IgD-negative memory B cell (primary cell): Measurements from ENCODE around the gene SRRM3. TPM values are rescaled to one million over a fixed set of nuclear protein-coding genes. Genes with fewer than 3 reads are reported as not detected.
"Not testable (repeated sequence)": the region's sequence is repeated elsewhere in the genome, so short reads cannot be mapped to it uniquely, and the experiment has no call there.

Source experiments
- H3K27ac Mint-ChIP-seq, 3 donors: one replicate each; pipeline ENCODE4 v1.8.0; 2020 to 2022; ENCODE audit warnings: mild to moderate bottlenecking in 3 of 3, mixed read lengths in 3 of 3, moderate library complexity in 1 of 3
- H3K27me3 Mint-ChIP-seq: one replicate; pipeline ENCODE4 v1.8.0; 2021; ENCODE audit warnings: mixed read lengths
- H3K36me3 Mint-ChIP-seq: one replicate; pipeline ENCODE4 v1.8.0; 2020; ENCODE audit warnings: mild to moderate bottlenecking, mixed read lengths
- H3K4me1 Mint-ChIP-seq, 3 donors: one replicate each; pipeline ENCODE4 v1.8.0; 2020 to 2022; ENCODE audit warnings: mixed read lengths in 3 of 3, mild to moderate bottlenecking in 1 of 3
- H3K4me3 Mint-ChIP-seq, 4 donors: one replicate each; pipeline ENCODE4 v1.8.0; 2020 to 2022; ENCODE audit warnings: mild to moderate bottlenecking in 4 of 4, mixed read lengths in 4 of 4, moderate library complexity in 3 of 4
- H3K9me3 Mint-ChIP-seq, 3 donors: one replicate each; pipeline ENCODE4 v1.8.0; 2020 to 2021; ENCODE audit warnings: mixed read lengths in 3 of 3, mild to moderate bottlenecking in 1 of 3
- polyA plus RNA-seq: library from polyadenylated mRNA; unstranded; fragments of 300-500 nt; fragmentation: Illumina TruSeq; gene quantifications from one replicate; pipeline ENCODE4 v1.2.3, GENCODE V29; 2021

The SRRM3 gene
- polyA plus RNA-seq, 1 donor from 2014 or later, result not detected

- not testable (repeated sequence) for H3K36me3 Mint-ChIP-seq, H3K9me3 Mint-ChIP-seq, H3K27ac Mint-ChIP-seq, H3K4me3 Mint-ChIP-seq, H3K27me3 Mint-ChIP-seq, H3K4me1 Mint-ChIP-seq
Measured at GRCh38 chr7:76176951-76177350, 24.7 kb upstream of the SRRM3 start.

- no peaks in the 10 kb centered on the region for H3K9me3 Mint-ChIP-seq
- peaks cover 5% of the 10 kb centered on the region for H3K27me3 Mint-ChIP-seq
- peaks cover 2 to 4% (median 3%) of the 10 kb centered on the region in 3 donors for H3K4me1 Mint-ChIP-seq
- no peak overlapping the region for H3K27ac Mint-ChIP-seq
- H3K4me3 Mint-ChIP-seq, result no peak overlapping the region
- H3K36me3 Mint-ChIP-seq, result no peaks in the 10 kb centered on the region
Measured at GRCh38 chr7:76179686-76180085, 22.0 kb upstream of the SRRM3 start.

- Mint-ChIP-seq H3K36me3 (no peaks in the 10 kb centered on the region), H3K4me3 (no peak overlapping the region), H3K27ac (no peak overlapping the region), H3K4me1 (peaks cover 4% of the 10 kb centered on the region in 3 donors), H3K9me3 (no peaks in the 10 kb centered on the region), H3K27me3 (peaks cover 9% of the 10 kb centered on the region)
Measured at GRCh38 chr7:76182225-76182960, 19.3 kb upstream of the SRRM3 start.

- Mint-ChIP-seq H3K4me1 (peaks cover 0 to 4% (median 3%) of the 10 kb centered on the region in 3 donors), H3K27me3 (peaks cover 13% of the 10 kb centered on the region), H3K4me3 (no peak overlapping the region), H3K36me3 (no peaks in the 10 kb centered on the region), H3K27ac (no peak overlapping the region), H3K9me3 (peaks cover 0 to 1% (median 0%) of the 10 kb centered on the region in 3 donors)
Measured at GRCh38 chr7:76185187-76185896, 16.4 kb upstream of the SRRM3 start.

GRCh38 chr7:76187272-76187671 is 14.4 kb upstream of the SRRM3 start:
- Mint-ChIP-seq H3K27me3 (peaks cover 13% of the 10 kb centered on the region), H3K4me3 (no peak overlapping the region), H3K27ac (no peak overlapping the region), H3K9me3 (peaks cover 0 to 1% (median 0%) of the 10 kb centered on the region in 3 donors), H3K36me3 (peaks cover 2% of the 10 kb centered on the region), H3K4me1 (peaks cover 0 to 4% (median 3%) of the 10 kb centered on the region in 3 donors)

GRCh38 chr7:76189276-76189675 is 12.4 kb upstream of the SRRM3 start:
- peak overlapping the region in 1 of 4 donors; percentile 42 for H3K4me3 Mint-ChIP-seq
- H3K9me3 Mint-ChIP-seq, result peaks cover 0 to 1% (median 0%) of the 10 kb centered on the region in 3 donors
- no peak overlapping the region for H3K27ac Mint-ChIP-seq
- H3K4me1 Mint-ChIP-seq, result peaks cover 0 to 4% (median 3%) of the 10 kb centered on the region in 3 donors
- peaks cover 4% of the 10 kb centered on the region for H3K36me3 Mint-ChIP-seq
- H3K27me3 Mint-ChIP-seq, result peaks cover 16% of the 10 kb centered on the region

- Mint-ChIP-seq H3K27ac (no peak overlapping the region), H3K9me3 (peaks cover 0 to 1% (median 0%) of the 10 kb centered on the region in 3 donors), H3K36me3 (peaks cover 4% of the 10 kb centered on the region), H3K27me3 (peaks cover 18% of the 10 kb centered on the region), H3K4me3 (no peak overlapping the region), H3K4me1 (peaks cover 0 to 4% (median 3%) of the 10 kb centered on the region in 3 donors)
Measured at GRCh38 chr7:76191783-76192240, 9.9 kb upstream of the SRRM3 start.

GRCh38 chr7:76193466-76193865 is 8.2 kb upstream of the SRRM3 start:
- Mint-ChIP-seq H3K36me3 (peaks cover 4% of the 10 kb centered on the region), H3K27me3 (peaks cover 20% of the 10 kb centered on the region), H3K4me3 (no peak overlapping the region), H3K27ac (no peak overlapping the region), H3K9me3 (peaks cover 0 to 1% (median 0%) of the 10 kb centered on the region in 3 donors), H3K4me1 (peaks cover 0 to 3% (median under 1%) of the 10 kb centered on the region in 3 donors)

GRCh38 chr7:76193883-76194282 is 7.8 kb upstream of the SRRM3 start:
- H3K27ac Mint-ChIP-seq, result no peak overlapping the region
- H3K9me3 Mint-ChIP-seq, result peaks cover 0 to 1% (median 0%) of the 10 kb centered on the region in 3 donors
- no peak overlapping the region for H3K4me3 Mint-ChIP-seq
- peaks cover 4% of the 10 kb centered on the region for H3K36me3 Mint-ChIP-seq
- peaks cover 0 to 3% (median 0%) of the 10 kb centered on the region in 3 donors for H3K4me1 Mint-ChIP-seq
- peaks cover 17% of the 10 kb centered on the region for H3K27me3 Mint-ChIP-seq

- no peaks in the 10 kb centered on the region for H3K4me1 Mint-ChIP-seq
- peaks cover 4% of the 10 kb centered on the region for H3K36me3 Mint-ChIP-seq
- no peaks in the 10 kb centered on the region for H3K9me3 Mint-ChIP-seq
- peaks cover 23% of the 10 kb centered on the region for H3K27me3 Mint-ChIP-seq
- no peak overlapping the region for H3K27ac Mint-ChIP-seq
- H3K4me3 Mint-ChIP-seq, result no peak overlapping the region
Measured at GRCh38 chr7:76196786-76197185, 4.9 kb upstream of the SRRM3 start.

- H3K9me3 Mint-ChIP-seq, result no peaks in the 10 kb centered on the region
- no peak overlapping the region for H3K27ac Mint-ChIP-seq
Measured at GRCh38 chr7:76198202-76198601, 3.5 kb upstream of the SRRM3 start.

GRCh38 chr7:76202666-76203030 is 952 bp downstream of the SRRM3 start:
- Mint-ChIP-seq H3K9me3 (no peaks in the 10 kb centered on the region), H3K27ac (no peak overlapping the region), H3K4me3 (no peak overlapping the region), H3K27me3 (peaks cover 24% of the 10 kb centered on the region), H3K36me3 (no peaks in the 10 kb centered on the region), H3K4me1 (no peaks in the 10 kb centered on the region)

More at GRCh38 chr7:76198202-76198601, 3.5 kb upstream of the SRRM3 start:
- Mint-ChIP-seq H3K27me3 (peaks cover 27% of the 10 kb centered on the region), H3K36me3 (no peaks in the 10 kb centered on the region), H3K4me3 (no peak overlapping the region), H3K4me1 (no peaks in the 10 kb centered on the region)

- H3K36me3 Mint-ChIP-seq, result no peaks in the 10 kb centered on the region
- peak overlapping the region in 1 of 3 donors; percentile 24 for H3K27ac Mint-ChIP-seq
Measured at GRCh38 chr7:76204147-76204546, 2.5 kb downstream of the SRRM3 start.

GRCh38 chr7:76206633-76207032 is 4.9 kb downstream of the SRRM3 start:
- Mint-ChIP-seq H3K9me3 (no peaks in the 10 kb centered on the region), H3K36me3 (no peaks in the 10 kb centered on the region), H3K4me3 (no peak overlapping the region), H3K27ac (no peak overlapping the region), H3K4me1 (no peaks in the 10 kb centered on the region), H3K27me3 (peaks cover 19% of the 10 kb centered on the region)

More at GRCh38 chr7:76204147-76204546, 2.5 kb downstream of the SRRM3 start:
- Mint-ChIP-seq H3K4me1 (no peaks in the 10 kb centered on the region), H3K4me3 (no peak overlapping the region), H3K27me3 (peaks cover 25% of the 10 kb centered on the region), H3K9me3 (no peaks in the 10 kb centered on the region)

GRCh38 chr7:76209310-76209709 is 7.6 kb downstream of the SRRM3 start:
- Mint-ChIP-seq H3K4me3 (no peak overlapping the region), H3K36me3 (no peaks in the 10 kb centered on the region), H3K27ac (no peak overlapping the region), H3K27me3 (peaks cover 11% of the 10 kb centered on the region), H3K9me3 (no peaks in the 10 kb centered on the region), H3K4me1 (no peaks in the 10 kb centered on the region)
